ENCODE measurements around the gene B3GNT7. TPM values are rescaled to one million over a fixed set of nuclear protein-coding genes. Genes with fewer than 3 reads are reported as not detected.

B3GNT7 gene
- total RNA-seq, 1 experiment from 2014 or later: 11.0 TPM

DNA sequence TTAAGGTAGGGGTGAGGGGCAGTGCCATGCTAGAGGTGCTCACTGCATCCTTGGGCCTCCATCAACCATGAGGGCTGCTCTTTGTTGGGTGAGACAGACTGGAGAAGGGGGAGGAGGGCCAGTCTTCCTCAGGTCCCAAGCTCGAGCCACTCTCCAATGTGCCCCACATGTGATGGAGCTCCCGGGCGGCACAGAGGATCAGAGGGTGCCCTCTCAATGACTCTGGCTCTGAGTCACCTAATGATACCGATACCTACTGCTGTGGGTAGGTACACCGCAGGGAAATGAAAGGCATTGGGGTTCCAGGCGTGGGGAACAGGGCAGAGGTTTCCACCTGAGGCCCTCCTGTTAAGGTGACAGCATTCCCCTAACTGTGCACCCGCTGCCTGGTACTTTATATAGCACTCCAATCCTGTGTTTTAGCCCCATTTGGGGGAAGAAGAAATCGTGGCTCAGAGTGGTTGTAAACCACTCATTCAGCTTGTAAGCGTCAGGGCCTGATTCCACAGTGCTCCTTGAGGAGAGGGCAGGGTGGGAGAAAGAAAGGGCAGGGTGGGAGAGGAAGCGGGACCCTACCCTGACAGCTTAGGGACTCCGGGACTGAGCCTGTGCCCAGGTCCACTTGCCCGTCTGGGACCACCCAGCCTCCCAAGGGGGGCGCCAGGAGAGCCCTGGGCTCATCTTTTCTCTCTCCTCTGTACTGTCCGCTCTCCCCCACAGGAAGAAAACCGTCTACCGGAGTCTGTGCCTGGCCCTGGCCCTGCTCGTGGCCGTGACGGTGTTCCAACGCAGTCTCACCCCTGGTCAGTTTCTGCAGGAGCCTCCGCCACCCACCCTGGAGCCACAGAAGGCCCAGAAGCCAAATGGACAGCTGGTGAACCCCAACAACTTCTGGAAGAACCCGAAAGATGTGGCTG lies 1.8 kb downstream of the B3GNT7 start:
- POLR2A ChIA-PET (ENCODE audit: unreplicated experiment): no interaction called here
- TSS peak; percentile 38 for BruUV-seq (replicated peaks)
- H3K27me3 ChIP-seq (ENCODE audit: low read length): no peaks in the 10 kb centered on the region

DNA sequence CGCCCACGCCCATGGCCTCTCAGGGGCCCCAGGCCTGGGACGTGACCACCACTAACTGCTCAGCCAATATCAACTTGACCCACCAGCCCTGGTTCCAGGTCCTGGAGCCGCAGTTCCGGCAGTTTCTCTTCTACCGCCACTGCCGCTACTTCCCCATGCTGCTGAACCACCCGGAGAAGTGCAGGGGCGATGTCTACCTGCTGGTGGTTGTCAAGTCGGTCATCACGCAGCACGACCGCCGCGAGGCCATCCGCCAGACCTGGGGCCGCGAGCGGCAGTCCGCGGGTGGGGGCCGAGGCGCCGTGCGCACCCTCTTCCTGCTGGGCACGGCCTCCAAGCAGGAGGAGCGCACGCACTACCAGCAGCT lies 2.4 kb downstream of the B3GNT7 start:
- Histone ChIP-seq H3K9ac (ENCODE audit: low read length) (no peak overlapping the region), H3K36me3 (ENCODE audit: low read depth, low read length) (no peaks in the 10 kb centered on the region), H3K9me2 (replicated peaks; ENCODE audit: low read length) (no peaks in the 10 kb centered on the region), H3K4me2 (ENCODE audit: low read length) (no peak overlapping the region), H2AFZ (ENCODE audit: low read length) (no peak overlapping the region), H3K4me1 (ENCODE audit: insufficient read depth, low read length) (peaks cover 23% of the 10 kb centered on the region), H3F3A (ENCODE audit: low read length, unreplicated experiment) (no peaks in the 10 kb centered on the region), H3K79me2 (ENCODE audit: low read length) (no peaks in the 10 kb centered on the region), H3K4me3 (ENCODE audit: low read length) (no peak overlapping the region), H3K9me3 (ENCODE audit: low read length) (no peaks in the 10 kb centered on the region), H3K27ac (ENCODE audit: low read length) (no peak overlapping the region), H4K20me1 (ENCODE audit: low read length) (no peaks in the 10 kb centered on the region), H3K27me3 (ENCODE audit: low read length) (no peaks in the 10 kb centered on the region)
- intact Hi-C loops (cut with micrococcal nuclease): no loop called here
- TF ChIP-seq EZH2 (IDR thresholded peaks at IDR 0.05; ENCODE audit: low read length, unreplicated experiment) (no peak), EZH2phosphoT487 (IDR thresholded peaks at IDR 0.05; ENCODE audit: borderline replicate concordance, low read length) (no peak)
- TF ChIP-seq, protein P1, sequence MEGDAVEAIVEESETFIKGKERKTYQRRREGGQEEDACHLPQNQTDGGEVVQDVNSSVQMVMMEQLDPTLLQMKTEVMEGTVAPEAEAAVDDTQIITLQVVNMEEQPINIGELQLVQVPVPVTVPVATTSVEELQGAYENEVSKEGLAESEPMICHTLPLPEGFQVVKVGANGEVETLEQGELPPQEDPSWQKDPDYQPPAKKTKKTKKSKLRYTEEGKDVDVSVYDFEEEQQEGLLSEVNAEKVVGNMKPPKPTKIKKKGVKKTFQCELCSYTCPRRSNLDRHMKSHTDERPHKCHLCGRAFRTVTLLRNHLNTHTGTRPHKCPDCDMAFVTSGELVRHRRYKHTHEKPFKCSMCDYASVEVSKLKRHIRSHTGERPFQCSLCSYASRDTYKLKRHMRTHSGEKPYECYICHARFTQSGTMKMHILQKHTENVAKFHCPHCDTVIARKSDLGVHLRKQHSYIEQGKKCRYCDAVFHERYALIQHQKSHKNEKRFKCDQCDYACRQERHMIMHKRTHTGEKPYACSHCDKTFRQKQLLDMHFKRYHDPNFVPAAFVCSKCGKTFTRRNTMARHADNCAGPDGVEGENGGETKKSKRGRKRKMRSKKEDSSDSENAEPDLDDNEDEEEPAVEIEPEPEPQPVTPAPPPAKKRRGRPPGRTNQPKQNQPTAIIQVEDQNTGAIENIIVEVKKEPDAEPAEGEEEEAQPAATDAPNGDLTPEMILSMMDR (conservative IDR thresholded peaks at IDR 0.05; ENCODE audit: low read depth, low read length): no peak
- ATAC-seq: no peak
- DNase-seq: no peak
- ChIA-PET CTCF (no interaction called here), POLR2A (ENCODE audit: unreplicated experiment) (no interaction called here)
- no TSS peak for BruUV-seq (replicated peaks)

More for the DNA sequence above, 1.8 kb downstream of the B3GNT7 start:
- Histone ChIP-seq H3K4me3 (ENCODE audit: low read length) (no peak overlapping the region), H4K20me1 (ENCODE audit: low read length) (no peaks in the 10 kb centered on the region), H3K4me2 (ENCODE audit: low read length) (no peak overlapping the region), H3K4me1 (ENCODE audit: insufficient read depth, low read length) (peaks cover 21% of the 10 kb centered on the region), H2AFZ (ENCODE audit: low read length) (no peak overlapping the region), H3K27ac (ENCODE audit: low read length) (no peak overlapping the region), H3K9me2 (replicated peaks; ENCODE audit: low read length) (no peaks in the 10 kb centered on the region), H3K36me3 (ENCODE audit: low read depth, low read length) (no peaks in the 10 kb centered on the region), H3K79me2 (ENCODE audit: low read length) (no peaks in the 10 kb centered on the region), H3K9ac (ENCODE audit: low read length) (no peak overlapping the region), H3F3A (ENCODE audit: low read length, unreplicated experiment) (no peaks in the 10 kb centered on the region), H3K9me3 (ENCODE audit: low read length) (no peaks in the 10 kb centered on the region)
- TF ChIP-seq, protein P1 (conservative IDR thresholded peaks at IDR 0.05; ENCODE audit: low read depth, low read length): no peak
- DNase-seq: no peak
- intact Hi-C loops (cut with micrococcal nuclease): no loop called here
- CTCF ChIA-PET: no interaction called here
- no peak for ATAC-seq

DNA sequence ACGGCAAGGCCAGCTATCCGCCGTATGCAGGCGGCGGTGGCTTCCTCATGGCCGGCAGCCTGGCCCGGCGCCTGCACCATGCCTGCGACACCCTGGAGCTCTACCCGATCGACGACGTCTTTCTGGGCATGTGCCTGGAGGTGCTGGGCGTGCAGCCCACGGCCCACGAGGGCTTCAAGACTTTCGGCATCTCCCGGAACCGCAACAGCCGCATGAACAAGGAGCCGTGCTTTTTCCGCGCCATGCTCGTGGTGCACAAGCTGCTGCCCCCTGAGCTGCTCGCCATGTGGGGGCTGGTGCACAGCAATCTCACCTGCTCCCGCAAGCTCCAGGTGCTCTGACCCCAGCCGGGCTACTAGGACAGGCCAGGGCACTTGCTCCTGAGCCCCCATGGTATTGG lies 3.1 kb downstream of the B3GNT7 start:
- Histone ChIP-seq H3K27me3 (ENCODE audit: low read length) (no peaks in the 10 kb centered on the region), H3F3A (ENCODE audit: low read length, unreplicated experiment) (no peaks in the 10 kb centered on the region), H3K9me2 (replicated peaks; ENCODE audit: low read length) (no peaks in the 10 kb centered on the region), H3K4me1 (ENCODE audit: insufficient read depth, low read length) (peaks cover 30% of the 10 kb centered on the region), H3K4me2 (ENCODE audit: low read length) (no peak overlapping the region), H3K36me3 (ENCODE audit: low read depth, low read length) (no peaks in the 10 kb centered on the region), H3K27ac (ENCODE audit: low read length) (no peak overlapping the region), H4K20me1 (ENCODE audit: low read length) (no peaks in the 10 kb centered on the region), H3K9me3 (ENCODE audit: low read length) (no peaks in the 10 kb centered on the region), H3K79me2 (ENCODE audit: low read length) (no peaks in the 10 kb centered on the region), H2AFZ (ENCODE audit: low read length) (no peak overlapping the region), H3K4me3 (ENCODE audit: low read length) (no peak overlapping the region), H3K9ac (ENCODE audit: low read length) (no peak overlapping the region)
- no TSS peak for BruUV-seq (replicated peaks)
- TF ChIP-seq EZH2phosphoT487 (IDR thresholded peaks at IDR 0.05; ENCODE audit: borderline replicate concordance, low read length): no peak
- TF ChIP-seq EZH2 (IDR thresholded peaks at IDR 0.05; ENCODE audit: low read length, unreplicated experiment): no peak
- TF ChIP-seq, protein P1 (conservative IDR thresholded peaks at IDR 0.05; ENCODE audit: low read depth, low read length): no peak
- CTCF ChIA-PET: no interaction called here
- ATAC-seq (no peak), DNase-seq (no peak)
- POLR2A ChIA-PET (ENCODE audit: unreplicated experiment): no interaction called here
- intact Hi-C loops (cut with micrococcal nuclease): no loop called here
